ENCODE measurements around the gene RAB8A. TPM values are rescaled to one million over a fixed set of nuclear protein-coding genes. Genes with fewer than 3 reads are reported as not detected.

The RAB8A gene
- total and polyA plus RNA-seq, 9 of the 15 experiments (the other 6 are each of a cell fraction or from before 2014, with no cell fraction given): 11.2 to 102 (median 53.2) TPM

DNA sequence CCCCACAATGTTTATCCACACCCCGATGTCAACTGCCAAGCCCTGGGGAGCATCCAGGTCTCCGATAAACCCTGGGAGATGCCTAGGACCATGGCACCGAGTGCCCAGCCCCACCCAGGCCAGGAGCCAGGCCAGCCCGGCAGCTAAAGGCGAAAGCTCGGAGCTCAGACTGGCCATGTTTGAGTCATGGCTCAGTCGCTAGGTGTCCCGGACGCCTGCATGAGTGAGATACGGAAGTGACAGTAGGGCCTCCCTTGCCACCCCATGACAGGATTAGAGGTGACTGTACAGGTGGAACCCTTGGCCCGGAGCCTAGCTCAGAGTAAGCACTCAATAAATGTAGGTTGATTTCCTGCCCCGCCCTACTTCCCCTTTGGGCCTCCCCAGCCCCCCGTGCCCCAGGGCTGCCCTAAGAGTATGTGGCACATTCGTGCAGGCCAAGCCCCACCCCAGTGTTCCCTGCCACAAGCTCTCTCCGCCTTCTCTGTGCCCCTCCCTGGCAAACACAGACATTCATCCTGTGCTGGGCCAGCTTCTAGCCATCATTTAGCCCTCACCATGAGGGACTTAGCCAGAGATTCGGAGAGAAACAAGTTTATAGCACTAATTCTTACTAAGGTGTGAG, 41.2 kb upstream of the RAB8A start (continued):
- TF ChIP-seq, protein P1, sequence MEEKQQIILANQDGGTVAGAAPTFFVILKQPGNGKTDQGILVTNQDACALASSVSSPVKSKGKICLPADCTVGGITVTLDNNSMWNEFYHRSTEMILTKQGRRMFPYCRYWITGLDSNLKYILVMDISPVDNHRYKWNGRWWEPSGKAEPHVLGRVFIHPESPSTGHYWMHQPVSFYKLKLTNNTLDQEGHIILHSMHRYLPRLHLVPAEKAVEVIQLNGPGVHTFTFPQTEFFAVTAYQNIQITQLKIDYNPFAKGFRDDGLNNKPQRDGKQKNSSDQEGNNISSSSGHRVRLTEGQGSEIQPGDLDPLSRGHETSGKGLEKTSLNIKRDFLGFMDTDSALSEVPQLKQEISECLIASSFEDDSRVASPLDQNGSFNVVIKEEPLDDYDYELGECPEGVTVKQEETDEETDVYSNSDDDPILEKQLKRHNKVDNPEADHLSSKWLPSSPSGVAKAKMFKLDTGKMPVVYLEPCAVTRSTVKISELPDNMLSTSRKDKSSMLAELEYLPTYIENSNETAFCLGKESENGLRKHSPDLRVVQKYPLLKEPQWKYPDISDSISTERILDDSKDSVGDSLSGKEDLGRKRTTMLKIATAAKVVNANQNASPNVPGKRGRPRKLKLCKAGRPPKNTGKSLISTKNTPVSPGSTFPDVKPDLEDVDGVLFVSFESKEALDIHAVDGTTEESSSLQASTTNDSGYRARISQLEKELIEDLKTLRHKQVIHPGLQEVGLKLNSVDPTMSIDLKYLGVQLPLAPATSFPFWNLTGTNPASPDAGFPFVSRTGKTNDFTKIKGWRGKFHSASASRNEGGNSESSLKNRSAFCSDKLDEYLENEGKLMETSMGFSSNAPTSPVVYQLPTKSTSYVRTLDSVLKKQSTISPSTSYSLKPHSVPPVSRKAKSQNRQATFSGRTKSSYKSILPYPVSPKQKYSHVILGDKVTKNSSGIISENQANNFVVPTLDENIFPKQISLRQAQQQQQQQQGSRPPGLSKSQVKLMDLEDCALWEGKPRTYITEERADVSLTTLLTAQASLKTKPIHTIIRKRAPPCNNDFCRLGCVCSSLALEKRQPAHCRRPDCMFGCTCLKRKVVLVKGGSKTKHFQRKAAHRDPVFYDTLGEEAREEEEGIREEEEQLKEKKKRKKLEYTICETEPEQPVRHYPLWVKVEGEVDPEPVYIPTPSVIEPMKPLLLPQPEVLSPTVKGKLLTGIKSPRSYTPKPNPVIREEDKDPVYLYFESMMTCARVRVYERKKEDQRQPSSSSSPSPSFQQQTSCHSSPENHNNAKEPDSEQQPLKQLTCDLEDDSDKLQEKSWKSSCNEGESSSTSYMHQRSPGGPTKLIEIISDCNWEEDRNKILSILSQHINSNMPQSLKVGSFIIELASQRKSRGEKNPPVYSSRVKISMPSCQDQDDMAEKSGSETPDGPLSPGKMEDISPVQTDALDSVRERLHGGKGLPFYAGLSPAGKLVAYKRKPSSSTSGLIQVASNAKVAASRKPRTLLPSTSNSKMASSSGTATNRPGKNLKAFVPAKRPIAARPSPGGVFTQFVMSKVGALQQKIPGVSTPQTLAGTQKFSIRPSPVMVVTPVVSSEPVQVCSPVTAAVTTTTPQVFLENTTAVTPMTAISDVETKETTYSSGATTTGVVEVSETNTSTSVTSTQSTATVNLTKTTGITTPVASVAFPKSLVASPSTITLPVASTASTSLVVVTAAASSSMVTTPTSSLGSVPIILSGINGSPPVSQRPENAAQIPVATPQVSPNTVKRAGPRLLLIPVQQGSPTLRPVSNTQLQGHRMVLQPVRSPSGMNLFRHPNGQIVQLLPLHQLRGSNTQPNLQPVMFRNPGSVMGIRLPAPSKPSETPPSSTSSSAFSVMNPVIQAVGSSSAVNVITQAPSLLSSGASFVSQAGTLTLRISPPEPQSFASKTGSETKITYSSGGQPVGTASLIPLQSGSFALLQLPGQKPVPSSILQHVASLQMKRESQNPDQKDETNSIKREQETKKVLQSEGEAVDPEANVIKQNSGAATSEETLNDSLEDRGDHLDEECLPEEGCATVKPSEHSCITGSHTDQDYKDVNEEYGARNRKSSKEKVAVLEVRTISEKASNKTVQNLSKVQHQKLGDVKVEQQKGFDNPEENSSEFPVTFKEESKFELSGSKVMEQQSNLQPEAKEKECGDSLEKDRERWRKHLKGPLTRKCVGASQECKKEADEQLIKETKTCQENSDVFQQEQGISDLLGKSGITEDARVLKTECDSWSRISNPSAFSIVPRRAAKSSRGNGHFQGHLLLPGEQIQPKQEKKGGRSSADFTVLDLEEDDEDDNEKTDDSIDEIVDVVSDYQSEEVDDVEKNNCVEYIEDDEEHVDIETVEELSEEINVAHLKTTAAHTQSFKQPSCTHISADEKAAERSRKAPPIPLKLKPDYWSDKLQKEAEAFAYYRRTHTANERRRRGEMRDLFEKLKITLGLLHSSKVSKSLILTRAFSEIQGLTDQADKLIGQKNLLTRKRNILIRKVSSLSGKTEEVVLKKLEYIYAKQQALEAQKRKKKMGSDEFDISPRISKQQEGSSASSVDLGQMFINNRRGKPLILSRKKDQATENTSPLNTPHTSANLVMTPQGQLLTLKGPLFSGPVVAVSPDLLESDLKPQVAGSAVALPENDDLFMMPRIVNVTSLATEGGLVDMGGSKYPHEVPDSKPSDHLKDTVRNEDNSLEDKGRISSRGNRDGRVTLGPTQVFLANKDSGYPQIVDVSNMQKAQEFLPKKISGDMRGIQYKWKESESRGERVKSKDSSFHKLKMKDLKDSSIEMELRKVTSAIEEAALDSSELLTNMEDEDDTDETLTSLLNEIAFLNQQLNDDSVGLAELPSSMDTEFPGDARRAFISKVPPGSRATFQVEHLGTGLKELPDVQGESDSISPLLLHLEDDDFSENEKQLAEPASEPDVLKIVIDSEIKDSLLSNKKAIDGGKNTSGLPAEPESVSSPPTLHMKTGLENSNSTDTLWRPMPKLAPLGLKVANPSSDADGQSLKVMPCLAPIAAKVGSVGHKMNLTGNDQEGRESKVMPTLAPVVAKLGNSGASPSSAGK (IDR thresholded peaks at IDR 0.05): 0 out of 2 replicates have a peak, but pooled peaks have one; percentile 28
- 0 out of 4 replicates have a peak, but pooled peaks of 1 of the 2 experiments have one; percentile 5 for TF ChIP-seq RAD21 (CRISPR knock-in tag; conservative IDR thresholded peaks at IDR 0.05 in 1 of 2, IDR thresholded peaks at IDR 0.05 in 1 of 2)
- TF ChIP-seq DPF2 (IDR thresholded peaks at IDR 0.05): peak; percentile 53; the same call in 1 of the 2 replicates
- TF ChIP-seq MYNN (IDR thresholded peaks at IDR 0.05): 0 out of 2 replicates have a peak, but pooled peaks have one; percentile 39
- TF ChIP-seq MYNN (CRISPR knock-in tag; IDR thresholded peaks at IDR 0.05): no peak
- TF ChIP-seq, protein P2, sequence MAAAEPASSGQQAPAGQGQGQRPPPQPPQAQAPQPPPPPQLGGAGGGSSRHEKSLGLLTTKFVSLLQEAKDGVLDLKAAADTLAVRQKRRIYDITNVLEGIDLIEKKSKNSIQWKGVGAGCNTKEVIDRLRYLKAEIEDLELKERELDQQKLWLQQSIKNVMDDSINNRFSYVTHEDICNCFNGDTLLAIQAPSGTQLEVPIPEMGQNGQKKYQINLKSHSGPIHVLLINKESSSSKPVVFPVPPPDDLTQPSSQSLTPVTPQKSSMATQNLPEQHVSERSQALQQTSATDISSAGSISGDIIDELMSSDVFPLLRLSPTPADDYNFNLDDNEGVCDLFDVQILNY (CRISPR knock-in tag; IDR thresholded peaks at IDR 0.05): no peak
- no peak for TF ChIP-seq NEUROD1 (IDR thresholded peaks at IDR 0.05; ENCODE audit: borderline replicate concordance, low read depth, low read length, partially characterized antibody)
- TF ChIP-seq, protein P3, sequence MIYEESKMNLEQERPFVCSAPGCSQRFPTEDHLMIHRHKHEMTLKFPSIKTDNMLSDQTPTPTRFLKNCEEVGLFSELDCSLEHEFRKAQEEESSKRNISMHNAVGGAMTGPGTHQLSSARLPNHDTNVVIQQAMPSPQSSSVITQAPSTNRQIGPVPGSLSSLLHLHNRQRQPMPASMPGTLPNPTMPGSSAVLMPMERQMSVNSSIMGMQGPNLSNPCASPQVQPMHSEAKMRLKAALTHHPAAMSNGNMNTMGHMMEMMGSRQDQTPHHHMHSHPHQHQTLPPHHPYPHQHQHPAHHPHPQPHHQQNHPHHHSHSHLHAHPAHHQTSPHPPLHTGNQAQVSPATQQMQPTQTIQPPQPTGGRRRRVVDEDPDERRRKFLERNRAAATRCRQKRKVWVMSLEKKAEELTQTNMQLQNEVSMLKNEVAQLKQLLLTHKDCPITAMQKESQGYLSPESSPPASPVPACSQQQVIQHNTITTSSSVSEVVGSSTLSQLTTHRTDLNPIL (CRISPR knock-in tag; IDR thresholded peaks at IDR 0.05): no peak
- TF ChIP-seq, protein P4, sequence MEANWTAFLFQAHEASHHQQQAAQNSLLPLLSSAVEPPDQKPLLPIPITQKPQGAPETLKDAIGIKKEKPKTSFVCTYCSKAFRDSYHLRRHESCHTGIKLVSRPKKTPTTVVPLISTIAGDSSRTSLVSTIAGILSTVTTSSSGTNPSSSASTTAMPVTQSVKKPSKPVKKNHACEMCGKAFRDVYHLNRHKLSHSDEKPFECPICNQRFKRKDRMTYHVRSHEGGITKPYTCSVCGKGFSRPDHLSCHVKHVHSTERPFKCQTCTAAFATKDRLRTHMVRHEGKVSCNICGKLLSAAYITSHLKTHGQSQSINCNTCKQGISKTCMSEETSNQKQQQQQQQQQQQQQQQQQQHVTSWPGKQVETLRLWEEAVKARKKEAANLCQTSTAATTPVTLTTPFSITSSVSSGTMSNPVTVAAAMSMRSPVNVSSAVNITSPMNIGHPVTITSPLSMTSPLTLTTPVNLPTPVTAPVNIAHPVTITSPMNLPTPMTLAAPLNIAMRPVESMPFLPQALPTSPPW (CRISPR knock-in tag; IDR thresholded peaks at IDR 0.05): no peak
- peak; percentile 33 for TF ChIP-seq TAF1 (IDR thresholded peaks at IDR 0.05; ENCODE audit: control insufficient read depth, extremely low read depth, insufficient read depth, low read length, severe bottlenecking)
- no peak for TF ChIP-seq ZNF224 (CRISPR knock-in tag; IDR thresholded peaks at IDR 0.05)
- TF ChIP-seq CCAR2 (IDR thresholded peaks at IDR 0.05; ENCODE audit: low read depth, low read length): no peak
